ENCODE data around the gene ST3GAL5. TPM values are rescaled to one million over a fixed set of nuclear protein-coding genes. Genes with fewer than 3 reads are reported as not detected.
A peak's percentile ranks its signal among the peaks of the same experiment; 100 is the strongest.
"Not testable (repeated sequence)": the region's sequence is repeated elsewhere in the genome, so short reads cannot be mapped to it uniquely, and the experiment has no call there.

ST3GAL5 gene
- total RNA-seq, 1 experiment from 2014 or later, result 5.9 TPM

DNA sequence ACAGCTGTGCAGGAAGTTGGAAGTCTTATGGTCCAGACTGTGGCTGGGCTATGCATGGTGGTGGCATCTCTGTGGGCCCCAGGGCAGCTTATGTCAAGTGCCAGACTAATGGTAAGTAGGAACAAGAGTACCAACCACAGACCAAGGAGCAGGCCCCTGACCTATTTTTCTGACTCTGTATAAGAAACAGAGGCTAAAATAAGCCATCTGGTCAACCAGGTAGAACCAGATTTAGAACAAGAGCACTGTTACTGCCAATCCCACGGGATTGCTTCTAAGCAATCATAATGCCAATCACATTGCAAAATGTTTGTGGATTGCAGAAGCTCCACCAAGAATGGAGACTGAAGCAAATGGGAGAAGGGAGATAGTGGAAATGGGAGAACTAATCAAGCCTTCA lies 11.1 kb upstream of the ST3GAL5 start:
- H3F3A ChIP-seq (ENCODE audit: insufficient read depth, low read depth), result peaks cover 13% of the 10 kb centered on the region
- H3K4me3 ChIP-seq, result no peak overlapping the region
- no peak overlapping the region for H2AFZ ChIP-seq
- intact Hi-C loops (cut with micrococcal nuclease; ENCODE audit: unreplicated experiment), result no loop called here
- no peaks in the 10 kb centered on the region for H4K20me1 ChIP-seq (ENCODE audit: insufficient read depth)
- ChIA-PET CTCF (interaction anchor here (0.6 kb wide), 1 partner anchor 25 kb away, joined by 7 read pairs; no protein-coding TSS in a partner anchor), POLR2A (ENCODE audit: unreplicated experiment) (no interaction called here)
- H3K9me3 ChIP-seq (ENCODE audit: insufficient read depth, low read depth), result peaks cover 4% of the 10 kb centered on the region; the same call in 1 of the 2 replicates
- TF ChIP-seq EZH2 (IDR thresholded peaks at IDR 0.05; ENCODE audit: low read depth) (no peak), CTCF (conservative IDR thresholded peaks at IDR 0.05) (no peak)
- H3K79me2 ChIP-seq (ENCODE audit: low read depth), result no peaks in the 10 kb centered on the region
- peak in 1 of 2 experiments; percentile 65 for DNase-seq
- no TSS peak for BruUV-seq (replicated peaks)
- no peaks in the 10 kb centered on the region for H3K36me3 ChIP-seq (ENCODE audit: low read depth)
- peak overlapping the region; percentile 42 for H3K4me2 ChIP-seq
- H3K27ac ChIP-seq, result no peak overlapping the region
- H3K4me1 ChIP-seq (replicated peaks; ENCODE audit: insufficient read depth), result peaks cover 22% of the 10 kb centered on the region
- H3K9me2 ChIP-seq (ENCODE audit: insufficient read depth), result no peaks in the 10 kb centered on the region
- H3K27me3 ChIP-seq (ENCODE audit: insufficient read depth, low read depth), result no peaks in the 10 kb centered on the region

GRCh38 chr2:85899284-85899683 lies 10.5 kb upstream of the ST3GAL5 start:
- no TSS peak for BruUV-seq (replicated peaks)
- no peak overlapping the region for H2AFZ ChIP-seq
- peaks cover 24% of the 10 kb centered on the region for H3K4me1 ChIP-seq (replicated peaks; ENCODE audit: insufficient read depth)
- no peaks in the 10 kb centered on the region for H3K79me2 ChIP-seq (ENCODE audit: low read depth)
- H4K20me1 ChIP-seq (ENCODE audit: insufficient read depth), result no peaks in the 10 kb centered on the region
- DNase-seq, result no peak
- ChIA-PET CTCF (no interaction called here), POLR2A (ENCODE audit: unreplicated experiment) (no interaction called here)
- no peak overlapping the region for H3K4me3 ChIP-seq
- H3K4me2 ChIP-seq, result peak overlapping the region; percentile 42; the same call in 1 of the 2 replicates
- H3K9me3 ChIP-seq (ENCODE audit: insufficient read depth, low read depth), result peaks cover 4% of the 10 kb centered on the region; the same call in 1 of the 2 replicates
- H3K27ac ChIP-seq, result no peak overlapping the region
- H3K27me3 ChIP-seq (ENCODE audit: insufficient read depth, low read depth), result no peaks in the 10 kb centered on the region
- H3K9me2 ChIP-seq (ENCODE audit: insufficient read depth), result no peaks in the 10 kb centered on the region
- H3F3A ChIP-seq (ENCODE audit: insufficient read depth, low read depth), result peaks cover 16% of the 10 kb centered on the region
- intact Hi-C loops (cut with micrococcal nuclease; ENCODE audit: unreplicated experiment), result no loop called here
- TF ChIP-seq EZH2 (IDR thresholded peaks at IDR 0.05; ENCODE audit: low read depth), result no peak
- TF ChIP-seq CTCF (conservative IDR thresholded peaks at IDR 0.05), result no peak
- H3K36me3 ChIP-seq (ENCODE audit: low read depth), result no peaks in the 10 kb centered on the region

DNA sequence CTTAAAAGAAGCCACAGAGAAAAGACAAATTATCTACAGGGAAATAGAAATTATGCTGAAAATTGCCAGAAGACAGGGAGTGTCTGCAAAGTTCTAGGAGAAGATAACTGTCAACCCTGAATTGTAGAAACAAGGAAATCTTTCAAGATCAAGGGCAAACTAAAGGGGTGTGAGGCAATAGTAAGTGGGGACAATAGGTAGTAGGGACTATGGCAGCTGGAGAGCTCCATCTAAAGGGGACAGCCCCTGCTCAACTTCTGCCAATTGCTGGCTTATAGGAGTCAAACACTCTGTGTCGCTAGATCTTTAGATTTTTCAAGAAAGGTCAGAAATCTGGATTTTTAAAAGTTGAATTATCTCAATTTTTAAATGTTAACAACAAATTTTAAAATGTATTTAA lies 10.1 kb upstream of the ST3GAL5 start:
- Histone ChIP-seq H3K36me3 (ENCODE audit: low read depth) (no peaks in the 10 kb centered on the region), H3K9me2 (ENCODE audit: insufficient read depth) (no peaks in the 10 kb centered on the region), H4K20me1 (ENCODE audit: insufficient read depth) (no peaks in the 10 kb centered on the region), H3K4me3 (no peak overlapping the region), H3K27me3 (ENCODE audit: insufficient read depth, low read depth) (no peaks in the 10 kb centered on the region), H2AFZ (no peak overlapping the region), H3F3A (ENCODE audit: insufficient read depth, low read depth) (peaks cover 18% of the 10 kb centered on the region), H3K4me2 (no peak overlapping the region), H3K9me3 (ENCODE audit: insufficient read depth, low read depth) (peaks cover 4% of the 10 kb centered on the region; the same call in 1 of the 2 replicates), H3K27ac (no peak overlapping the region), H3K79me2 (ENCODE audit: low read depth) (no peaks in the 10 kb centered on the region), H3K4me1 (replicated peaks; ENCODE audit: insufficient read depth) (peaks cover 28% of the 10 kb centered on the region)
- DNase-seq, result no peak
- CTCF ChIA-PET, result no interaction called here
- POLR2A ChIA-PET (ENCODE audit: unreplicated experiment), result no interaction called here
- no TSS peak for BruUV-seq (replicated peaks)
- intact Hi-C loops (cut with micrococcal nuclease; ENCODE audit: unreplicated experiment), result no loop called here
- no peak for TF ChIP-seq CTCF (conservative IDR thresholded peaks at IDR 0.05)
- no peak for TF ChIP-seq EZH2 (IDR thresholded peaks at IDR 0.05; ENCODE audit: low read depth)

DNA sequence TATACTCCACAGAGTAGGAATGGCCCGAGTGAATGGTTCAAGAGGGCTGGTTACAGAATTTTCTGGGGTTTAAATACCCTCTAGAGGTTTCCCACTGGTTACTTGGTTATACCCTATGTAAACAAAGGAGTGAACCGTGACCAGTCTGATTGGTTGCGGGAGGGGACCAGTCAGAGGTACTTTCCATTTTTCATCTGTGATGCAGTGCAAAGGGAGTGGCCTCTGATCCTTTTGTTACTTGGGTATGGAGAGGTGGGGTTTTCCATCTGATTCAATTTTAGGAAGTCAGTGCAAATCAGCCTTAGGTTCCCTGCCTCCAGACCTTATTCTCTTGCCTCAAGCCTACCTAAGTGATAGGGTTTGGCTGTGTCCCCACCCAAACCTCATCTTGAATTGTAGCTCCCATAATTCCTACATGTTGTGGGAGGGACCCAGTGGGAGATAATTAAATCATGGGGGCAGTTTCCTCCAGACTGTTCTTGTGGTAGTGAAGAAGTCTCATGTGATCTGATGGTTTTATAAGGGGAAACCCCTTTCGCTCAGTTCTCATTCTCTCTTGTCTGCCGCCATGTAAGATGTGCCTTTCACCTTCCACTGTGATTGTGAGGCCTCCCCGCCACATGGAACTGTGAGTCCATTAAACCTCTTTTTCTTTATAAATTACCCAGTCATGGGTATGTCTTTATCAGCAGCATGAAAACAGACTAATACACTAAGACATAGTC lies 5.9 kb upstream of the ST3GAL5 start:
- H3K27ac ChIP-seq; DNase-seq; H3K9me3 ChIP-seq (ENCODE audit: insufficient read depth, low read depth); POLR2A ChIA-PET (ENCODE audit: unreplicated experiment); intact Hi-C loops (cut with micrococcal nuclease; ENCODE audit: unreplicated experiment); BruUV-seq (replicated peaks); CTCF ChIA-PET; H3K36me3 ChIP-seq (ENCODE audit: low read depth); H3K79me2 ChIP-seq (ENCODE audit: low read depth); H3K27me3 ChIP-seq (ENCODE audit: insufficient read depth, low read depth); H4K20me1 ChIP-seq (ENCODE audit: insufficient read depth); H2AFZ ChIP-seq; H3K9me2 ChIP-seq (ENCODE audit: insufficient read depth); H3K4me3 ChIP-seq: not testable (repeated sequence)
- H3K4me1 ChIP-seq (replicated peaks; ENCODE audit: insufficient read depth), result peaks cover 46% of the 10 kb centered on the region
- H3F3A ChIP-seq (ENCODE audit: insufficient read depth, low read depth), result peaks cover 23% of the 10 kb centered on the region
- H3K4me2 ChIP-seq, result 0 out of 2 replicates have a peak overlapping the region, but pooled peaks have one; percentile 33
